Activated gamma-delta T cell treated with Interleukin-2 at 50 U/mL for 16 hours (primary cell): ENCODE measurements around the gene TLK1.

Experiments used
- DNase-seq: peaks from one replicate; pipeline ENCODE4 v3.0.0-alpha.2; 2020

Gene TLK1

DNA sequence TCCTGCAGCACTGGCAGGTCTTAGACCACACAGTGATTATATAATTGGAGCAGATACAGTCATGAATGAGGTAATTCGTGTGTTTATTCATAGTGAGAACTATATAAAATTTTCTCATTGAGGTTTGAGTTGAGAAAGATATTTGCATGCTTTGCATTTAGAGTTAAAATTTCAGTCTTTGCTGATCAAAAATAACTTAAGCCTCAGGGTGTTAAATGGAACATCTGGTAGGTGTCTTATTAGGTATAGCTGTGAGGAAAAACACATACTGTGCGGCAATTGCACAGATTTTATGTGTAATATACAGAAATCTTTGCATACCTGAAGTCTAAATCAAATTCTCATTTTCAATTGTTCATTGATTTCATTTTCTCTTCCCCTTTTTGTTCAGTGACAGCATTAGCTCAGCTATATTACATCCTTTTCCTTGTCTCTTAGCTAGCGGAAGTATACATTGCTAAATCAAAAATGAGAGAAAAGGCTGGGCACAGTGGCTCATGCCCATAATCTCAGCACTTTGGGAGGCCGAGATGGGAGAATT is 210.4 kb downstream of the TLK1 start:
- no peak for DNase-seq

GRCh38 chr2:170949415-170949814 is 211.3 kb downstream of the TLK1 start:
- no peak for DNase-seq

DNA sequence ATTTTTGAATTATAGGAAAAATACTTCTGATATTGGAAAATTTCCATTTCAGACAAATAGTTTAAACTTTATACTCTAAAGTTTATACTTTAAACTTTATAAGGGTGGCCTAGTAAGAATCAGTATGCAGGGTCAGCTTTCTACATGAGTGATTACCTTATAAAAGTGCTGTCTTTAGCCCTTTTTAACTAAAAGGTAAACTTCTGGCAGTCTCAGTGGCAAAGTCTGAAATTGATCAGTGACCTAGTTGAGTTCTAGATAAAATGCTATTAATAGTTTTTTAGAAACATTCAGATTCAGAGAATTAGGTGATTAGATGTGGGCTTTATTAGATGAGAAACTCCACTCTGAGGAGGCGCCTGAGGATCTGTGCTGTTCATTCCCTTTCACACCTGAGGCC is 216.1 kb downstream of the TLK1 start:
- no peak for DNase-seq

DNA sequence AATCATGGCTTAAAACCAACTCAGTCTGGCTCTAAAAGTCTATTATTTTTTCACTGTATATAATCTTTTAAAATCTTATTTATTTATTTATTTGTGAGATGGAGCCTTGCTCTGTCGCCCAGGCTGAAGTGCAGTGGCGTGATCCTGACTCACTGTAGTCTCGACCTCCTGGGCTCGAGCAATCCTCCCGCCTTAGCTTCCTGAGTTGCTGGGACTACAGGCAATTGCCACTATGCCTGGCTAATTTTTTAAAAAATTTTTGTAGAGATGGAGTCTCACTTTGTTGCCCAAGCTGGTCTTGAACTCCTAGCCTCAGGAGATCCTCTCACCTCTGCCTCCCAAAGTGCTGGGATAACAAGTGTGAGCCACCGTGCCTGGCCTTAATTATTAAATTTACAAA is 217.1 kb downstream of the TLK1 start:
- DNase-seq = no peak

DNA sequence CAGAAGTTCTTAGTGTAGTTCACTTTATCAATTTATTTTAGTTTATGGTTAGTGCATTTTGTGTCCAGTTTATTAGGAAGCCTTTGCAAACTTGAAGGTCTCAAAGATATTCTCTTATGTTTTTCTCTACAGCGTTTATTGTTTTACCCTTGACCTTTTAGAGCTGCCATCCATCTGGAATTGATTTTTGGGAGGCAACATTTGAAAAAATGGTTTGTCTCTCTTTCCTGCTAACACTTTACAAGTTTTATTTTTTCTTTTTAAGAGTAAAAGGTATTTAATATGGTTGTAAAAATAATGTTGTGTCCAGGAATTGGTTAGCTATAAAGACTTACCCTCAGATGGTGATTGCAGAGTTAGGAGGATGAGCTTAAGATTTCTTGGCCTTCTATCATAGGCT is 217.7 kb downstream of the TLK1 start:
- no peak for DNase-seq

GRCh38 chr2:170942615-170943014 is 218.1 kb downstream of the TLK1 start:
- no peak for DNase-seq
